RWPE2 (cell line): ENCODE measurements around the gene SGMS1.

Experiments
- ATAC-seq: fragments of 200-7000 bp; cut with Tn5 transposase; 3 replicates; pipeline ENCODE4 v1.9.1; 2021; ENCODE audit warnings: low read depth
- DNase-seq: peaks from one replicate; pipeline ENCODE4 v3.0.0-alpha.2; 2020; ENCODE audit warnings: low spot score
- H3K27ac ChIP-seq: fragments of 450-650 bp; 2 replicates; pipeline ENCODE4 v1.5.1; 2017; ENCODE audit warnings: mild to moderate bottlenecking; ENCODE audit not compliant: poor library complexity, severe bottlenecking
- H3K27me3 ChIP-seq: fragments of 250-450 bp; sonication (Bioruptor Pico); 2 replicates; pipeline ENCODE4 v1.5.1; 2021; ENCODE audit warnings: mild to moderate bottlenecking, moderate library complexity; ENCODE audit not compliant: insufficient read depth, poor library complexity, severe bottlenecking
- H3K36me3 ChIP-seq: fragments of 250-450 bp; sonication (Bioruptor Pico); 2 replicates; pipeline ENCODE4 v1.5.1; 2020; ENCODE audit warnings: low read depth, mild to moderate bottlenecking, moderate library complexity
- H3K4me1 ChIP-seq: fragments of 250-450 bp; sonication (Bioruptor Pico); 2 replicates; pipeline ENCODE4 v1.5.1; 2021; ENCODE audit warnings: mild to moderate bottlenecking, moderate library complexity; ENCODE audit not compliant: insufficient read depth, poor library complexity, severe bottlenecking
- H3K4me3 ChIP-seq: fragments of 250-450 bp; sonication (Bioruptor Pico); 2 replicates; pipeline ENCODE4 v1.5.1; 2021; ENCODE audit warnings: mild to moderate bottlenecking, moderate library complexity; ENCODE audit not compliant: severe bottlenecking
- H3K9me3 ChIP-seq: fragments of 250-450 bp; sonication (Bioruptor Pico); 2 replicates; pipeline ENCODE4 v1.5.1; 2021; ENCODE audit warnings: mild to moderate bottlenecking, moderate library complexity; ENCODE audit not compliant: severe bottlenecking
- TF ChIP-seq, protein P1 (sequence below): fragments of 450-650 bp; IDR thresholded peaks from one replicate; pipeline ENCODE4 v1.5.1; 2017; ENCODE audit warnings: mild to moderate bottlenecking, moderate library complexity; ENCODE audit not compliant: poor library complexity, severe bottlenecking

Gene SGMS1

DNA sequence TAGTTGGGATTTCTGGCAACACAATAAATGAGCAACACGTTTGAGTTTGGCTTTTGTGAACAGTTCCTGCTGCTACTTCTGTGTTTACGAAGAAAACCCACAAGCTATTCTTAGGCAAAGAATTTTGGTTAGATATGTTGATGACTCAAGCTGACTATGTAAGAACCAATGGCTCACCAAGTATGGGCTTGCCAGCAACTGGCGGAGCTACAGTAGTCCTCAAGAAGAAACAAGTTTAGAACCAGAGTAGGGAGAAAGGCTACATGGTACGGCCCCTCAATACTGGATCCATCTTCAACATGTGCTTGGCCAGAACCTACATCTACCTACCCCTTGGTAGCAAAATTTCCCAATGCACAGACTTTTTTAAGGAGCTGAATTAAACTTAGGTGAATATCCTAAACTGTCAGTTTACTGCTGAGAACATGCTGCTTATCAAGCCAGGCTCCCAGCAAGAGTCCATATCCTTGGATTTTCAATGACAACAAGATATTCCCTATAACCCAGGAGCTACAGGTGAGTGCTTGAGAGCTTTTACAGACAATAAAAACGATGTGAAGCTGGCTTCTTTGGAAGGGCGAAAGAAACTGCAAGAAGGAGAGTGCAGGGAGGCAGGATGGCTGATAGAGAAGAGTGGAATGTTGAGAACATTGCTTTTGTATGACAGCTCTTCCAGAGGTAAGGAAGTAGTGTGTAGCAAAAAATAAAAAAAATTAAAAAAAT lies 298.1 kb downstream of the SGMS1 start:
- peak; percentile 86 for DNase-seq
- H3K4me1 ChIP-seq, result peaks cover 41% of the 10 kb centered on the region
- peak overlapping the region; percentile 86 for H3K27ac ChIP-seq
- no peaks in the 10 kb centered on the region for H3K36me3 ChIP-seq
- ATAC-seq, result peak; percentile 90
- H3K9me3 ChIP-seq, result no peaks in the 10 kb centered on the region
- TF ChIP-seq, protein P1, sequence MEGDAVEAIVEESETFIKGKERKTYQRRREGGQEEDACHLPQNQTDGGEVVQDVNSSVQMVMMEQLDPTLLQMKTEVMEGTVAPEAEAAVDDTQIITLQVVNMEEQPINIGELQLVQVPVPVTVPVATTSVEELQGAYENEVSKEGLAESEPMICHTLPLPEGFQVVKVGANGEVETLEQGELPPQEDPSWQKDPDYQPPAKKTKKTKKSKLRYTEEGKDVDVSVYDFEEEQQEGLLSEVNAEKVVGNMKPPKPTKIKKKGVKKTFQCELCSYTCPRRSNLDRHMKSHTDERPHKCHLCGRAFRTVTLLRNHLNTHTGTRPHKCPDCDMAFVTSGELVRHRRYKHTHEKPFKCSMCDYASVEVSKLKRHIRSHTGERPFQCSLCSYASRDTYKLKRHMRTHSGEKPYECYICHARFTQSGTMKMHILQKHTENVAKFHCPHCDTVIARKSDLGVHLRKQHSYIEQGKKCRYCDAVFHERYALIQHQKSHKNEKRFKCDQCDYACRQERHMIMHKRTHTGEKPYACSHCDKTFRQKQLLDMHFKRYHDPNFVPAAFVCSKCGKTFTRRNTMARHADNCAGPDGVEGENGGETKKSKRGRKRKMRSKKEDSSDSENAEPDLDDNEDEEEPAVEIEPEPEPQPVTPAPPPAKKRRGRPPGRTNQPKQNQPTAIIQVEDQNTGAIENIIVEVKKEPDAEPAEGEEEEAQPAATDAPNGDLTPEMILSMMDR, result no peak
- H3K27me3 ChIP-seq, result no peaks in the 10 kb centered on the region
- H3K4me3 ChIP-seq, result no peak overlapping the region

DNA sequence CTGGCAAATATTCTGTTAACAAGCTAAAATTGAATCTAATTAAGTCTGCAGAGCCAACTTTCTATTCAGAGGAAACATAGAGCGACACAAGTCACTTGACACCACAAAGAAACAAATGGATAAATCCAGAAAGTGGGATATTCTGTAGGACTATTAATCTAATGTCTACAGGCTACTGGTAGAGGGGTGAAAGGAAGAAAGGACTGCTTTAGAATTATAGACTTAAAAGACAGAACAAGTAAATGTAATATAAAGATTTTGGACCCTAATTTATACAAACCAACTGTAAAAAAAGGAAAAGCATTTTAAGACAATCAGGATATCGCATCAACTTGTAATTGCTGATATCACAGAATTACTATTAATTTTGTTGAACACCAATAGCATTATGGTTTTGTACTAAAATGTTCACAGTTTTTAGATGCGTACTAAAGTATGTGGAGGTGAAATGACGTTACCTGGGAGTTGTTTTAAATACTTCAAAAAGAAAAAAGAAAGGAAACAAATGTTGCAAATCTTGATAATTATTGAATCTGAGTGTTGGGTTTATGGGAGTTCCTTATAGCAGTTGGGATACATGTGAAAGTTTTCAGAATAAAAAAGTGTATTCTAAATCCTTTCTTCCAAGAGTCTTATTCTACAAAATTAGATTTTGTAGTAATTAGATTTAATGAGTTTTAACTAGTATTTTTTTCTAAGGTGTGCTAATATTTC lies 298.9 kb downstream of the SGMS1 start:
- ATAC-seq, result no peak
- H3K4me1 ChIP-seq, result peaks cover 41% of the 10 kb centered on the region

DNA sequence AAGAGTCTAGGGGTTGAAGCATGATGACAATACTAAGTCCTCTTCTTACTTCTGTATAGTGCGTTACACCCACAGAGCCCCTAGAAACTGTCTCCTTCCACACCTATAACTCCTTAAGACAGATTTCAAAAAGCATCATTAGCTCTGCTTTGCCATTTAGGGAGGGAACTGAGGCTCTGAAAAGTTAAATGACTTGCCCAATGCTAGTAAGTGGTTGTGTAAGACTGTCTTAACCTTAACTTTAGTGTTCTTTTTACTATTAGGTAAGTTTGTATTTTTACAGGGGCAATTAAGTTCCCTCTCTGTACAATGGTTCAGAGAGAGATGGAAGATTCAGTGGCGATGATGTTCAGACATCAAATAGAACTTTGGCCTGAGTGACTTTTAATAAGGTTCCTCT lies 299.7 kb downstream of the SGMS1 start:
- Histone ChIP-seq H3K27me3 (no peaks in the 10 kb centered on the region), H3K27ac (no peak overlapping the region), H3K4me1 (peaks cover 38% of the 10 kb centered on the region), H3K36me3 (no peaks in the 10 kb centered on the region), H3K4me3 (no peak overlapping the region), H3K9me3 (no peaks in the 10 kb centered on the region)
- ATAC-seq (no peak), DNase-seq (no peak)
- TF ChIP-seq, protein P1, result no peak

More for the DNA sequence above, 298.9 kb downstream of the SGMS1 start:
- H3K9me3 ChIP-seq, result no peaks in the 10 kb centered on the region
- H3K36me3 ChIP-seq, result no peaks in the 10 kb centered on the region
- no peak for DNase-seq
- TF ChIP-seq, protein P1, result no peak
- H3K27me3 ChIP-seq, result no peaks in the 10 kb centered on the region
- no peak overlapping the region for H3K4me3 ChIP-seq
- H3K27ac ChIP-seq, result peak overlapping the region; percentile 86

DNA sequence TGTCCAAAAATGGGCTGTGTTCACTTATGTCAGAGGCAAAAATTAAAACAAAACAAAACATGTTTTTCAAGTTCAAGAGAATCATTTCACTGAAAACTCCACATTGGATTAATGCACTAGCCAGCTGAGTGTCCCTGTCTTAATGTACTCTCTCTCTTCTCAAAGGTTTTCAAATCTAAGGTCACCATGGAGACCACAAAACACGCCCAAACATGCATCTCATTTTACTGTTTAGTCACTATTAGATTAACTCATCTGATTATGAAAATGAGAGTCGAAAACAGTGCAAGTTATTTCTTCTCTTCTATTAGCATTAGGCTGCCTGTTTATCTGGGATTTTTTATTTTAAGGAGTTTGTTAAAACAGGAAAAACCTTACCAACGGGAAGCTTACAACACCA lies 301.7 kb downstream of the SGMS1 start:
- H3K27ac ChIP-seq, result no peak overlapping the region
- ATAC-seq (peak; percentile 34; the same call in 1 of the 3 replicates), DNase-seq (no peak)
- H3K4me3 ChIP-seq, result no peak overlapping the region
- TF ChIP-seq, protein P1, result no peak
- H3K9me3 ChIP-seq, result no peaks in the 10 kb centered on the region
- no peaks in the 10 kb centered on the region for H3K27me3 ChIP-seq
- no peaks in the 10 kb centered on the region for H3K36me3 ChIP-seq
- H3K4me1 ChIP-seq, result peaks cover 35% of the 10 kb centered on the region

DNA sequence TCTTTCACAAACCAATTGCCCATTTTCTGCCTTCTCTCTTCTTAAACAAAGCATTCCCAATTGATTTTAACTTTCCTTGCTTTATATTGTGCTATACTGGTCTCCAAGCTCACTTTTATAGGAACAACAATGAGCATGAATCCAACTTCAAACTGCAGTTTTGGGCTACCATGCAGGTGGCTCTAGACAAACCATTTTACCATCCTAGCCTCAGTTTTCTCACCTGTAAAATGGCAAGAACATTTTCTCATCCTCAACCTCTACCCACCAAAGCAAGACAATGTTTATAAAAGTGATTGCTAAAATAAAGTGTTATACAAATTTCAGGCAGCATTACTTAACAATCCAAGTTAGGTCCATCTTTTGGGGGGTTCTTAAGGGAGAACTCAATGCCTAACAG lies 305.6 kb downstream of the SGMS1 start:
- ATAC-seq (no peak), DNase-seq (no peak)
- TF ChIP-seq, protein P1, result no peak
- Histone ChIP-seq H3K9me3 (no peaks in the 10 kb centered on the region), H3K4me1 (peaks cover 19% of the 10 kb centered on the region), H3K4me3 (no peak overlapping the region), H3K27ac (no peak overlapping the region), H3K27me3 (no peaks in the 10 kb centered on the region), H3K36me3 (no peaks in the 10 kb centered on the region)
